AG08395 (cell line): ENCODE results near the gene ADORA2A.

Experiments used
- DNase-seq: peaks from one replicate; pipeline ENCODE4 v3.0.0; 2012; ENCODE audit warnings: mixed read lengths, low spot score

The ADORA2A gene

DNA sequence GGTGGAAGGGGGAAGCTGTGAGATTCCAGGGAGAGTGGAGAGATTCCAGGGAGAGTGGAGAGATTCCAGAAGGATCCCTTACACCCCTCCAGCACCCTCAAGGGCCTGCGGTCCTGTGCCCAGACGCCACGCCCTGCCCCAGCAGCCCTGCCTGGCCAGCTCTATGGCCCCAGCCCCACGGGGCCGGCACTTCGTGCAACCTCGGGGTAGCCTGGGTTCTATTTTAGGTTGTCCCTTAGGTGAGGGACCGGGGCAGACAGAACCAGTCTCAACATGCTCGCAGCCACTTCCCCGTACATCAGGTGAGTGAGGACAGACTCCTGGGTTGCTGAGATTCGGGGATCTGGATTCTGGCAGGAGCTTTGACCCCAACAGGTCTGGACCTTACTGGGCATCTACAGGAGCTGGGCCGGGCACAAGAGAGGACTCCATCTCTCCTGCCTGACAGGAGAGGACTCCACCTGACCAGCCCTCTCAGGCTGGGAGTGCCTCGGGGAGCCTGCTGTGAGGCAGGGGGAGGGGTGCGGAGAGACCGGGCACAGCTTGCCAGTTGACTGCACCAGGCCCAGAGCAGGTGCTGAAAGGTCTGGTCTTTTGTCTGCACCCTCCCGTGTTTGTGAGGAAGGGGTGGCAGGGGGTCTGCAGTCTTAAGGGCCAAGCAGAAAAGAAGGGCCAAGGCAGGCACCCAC is 8.5 kb upstream of the ADORA2A start:
- DNase-seq, result no peak

DNA sequence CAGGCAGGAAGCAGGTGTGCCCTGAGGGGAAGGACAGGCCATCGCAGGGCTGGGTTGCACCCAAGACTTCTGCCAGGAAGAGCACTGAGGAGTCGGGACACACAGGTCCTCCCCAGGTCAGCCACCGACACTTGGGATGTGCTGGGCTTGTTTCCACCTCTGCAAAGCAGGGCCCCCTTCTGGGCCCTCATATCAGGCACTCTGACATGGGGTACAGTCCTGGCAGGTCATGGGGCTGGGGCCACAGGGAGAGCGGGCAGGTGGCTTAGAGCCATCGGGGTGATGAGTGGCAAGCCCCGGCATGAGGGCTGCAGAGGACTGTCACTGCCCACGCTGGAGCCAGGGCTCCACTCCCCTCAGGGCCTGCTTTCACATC is 7.9 kb upstream of the ADORA2A start:
- DNase-seq, result no peak

DNA sequence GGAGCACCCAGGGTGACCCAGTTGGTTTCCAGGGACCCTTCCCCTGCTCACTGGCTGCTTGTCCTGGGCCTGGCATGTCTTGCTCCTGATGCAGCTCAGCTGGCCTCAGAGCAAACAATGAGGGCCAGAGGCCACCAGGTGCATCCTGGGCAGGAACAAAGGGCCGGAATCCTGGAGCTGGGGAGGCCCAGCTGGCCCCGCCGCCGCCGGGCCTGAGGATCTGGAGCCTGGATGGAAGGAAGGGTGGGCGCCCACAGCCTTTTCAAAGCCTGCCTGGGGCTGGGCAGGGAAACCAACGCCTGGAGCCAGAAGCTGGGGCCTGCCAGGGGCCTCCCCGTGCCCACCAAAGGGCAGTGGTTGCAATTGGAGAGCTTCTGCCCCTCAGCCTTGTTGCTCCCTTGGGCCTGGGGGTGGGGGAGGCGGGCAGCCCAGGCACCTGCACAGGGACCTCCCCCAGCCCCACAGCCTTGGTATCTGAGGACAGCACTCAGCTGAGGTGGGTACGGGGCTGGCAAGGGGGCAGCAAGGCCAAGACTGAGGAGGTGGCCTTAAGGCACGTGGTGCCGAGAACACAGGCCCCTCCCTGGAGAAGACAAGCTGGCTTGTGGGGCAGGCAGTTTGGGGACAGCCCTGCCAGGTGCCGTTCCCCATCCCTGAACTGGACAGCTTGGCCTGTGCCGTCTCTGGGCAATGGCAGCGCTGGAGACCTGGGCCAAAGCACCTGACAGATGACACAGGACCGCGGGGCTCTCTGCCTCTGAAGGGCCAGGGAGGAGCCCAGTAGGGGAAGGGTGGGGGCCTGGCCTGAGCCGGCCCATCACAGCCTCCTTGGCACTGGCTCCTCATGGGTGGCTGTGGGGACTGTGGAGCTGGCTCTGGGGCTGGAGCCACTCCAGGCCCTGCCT is 7.1 kb upstream of the ADORA2A start:
- no peak for DNase-seq

DNA sequence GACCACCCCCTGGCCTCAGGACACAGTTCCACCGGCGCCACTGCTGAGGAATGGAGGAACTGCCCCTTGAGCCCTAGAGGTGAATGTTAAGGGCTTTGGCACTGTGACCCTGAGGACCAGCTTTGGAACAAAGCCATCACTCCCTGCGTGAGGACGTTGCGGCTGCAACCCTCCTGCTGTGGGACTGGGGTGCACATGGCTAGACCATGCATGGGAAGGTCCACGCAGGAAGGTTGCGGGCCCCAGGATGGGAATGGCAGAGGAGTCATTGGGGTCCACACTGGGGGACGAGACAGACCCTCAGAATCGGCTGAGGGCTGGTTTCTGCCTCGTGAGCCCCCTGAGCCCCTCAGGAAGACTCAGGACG is 6.4 kb upstream of the ADORA2A start:
- DNase-seq, result no peak

DNA sequence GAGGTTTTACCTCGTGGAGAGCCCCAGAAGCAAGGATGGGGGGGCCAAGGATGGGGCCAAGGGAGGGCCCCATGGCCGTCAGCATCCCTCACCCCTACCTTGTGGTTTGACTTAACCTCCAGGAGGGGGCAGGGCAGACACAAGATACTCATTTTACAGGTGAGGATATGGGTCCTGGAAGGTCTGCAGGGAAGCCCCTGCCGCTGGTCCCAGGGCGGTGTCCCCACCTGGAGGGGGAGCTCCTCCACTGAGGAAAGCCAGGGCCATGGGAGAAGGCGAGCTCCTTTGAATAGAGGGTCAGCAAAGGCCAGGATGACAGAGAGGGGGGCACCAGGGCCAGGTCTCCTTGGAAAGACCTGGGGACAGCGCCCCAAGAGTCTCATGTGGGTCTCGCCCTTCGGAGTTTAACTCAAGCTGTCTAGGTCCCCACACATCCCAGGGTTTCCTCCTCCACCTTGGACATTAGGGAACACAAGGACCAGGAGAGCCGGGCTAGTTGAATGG is 5.9 kb upstream of the ADORA2A start:
- DNase-seq, result no peak

DNA sequence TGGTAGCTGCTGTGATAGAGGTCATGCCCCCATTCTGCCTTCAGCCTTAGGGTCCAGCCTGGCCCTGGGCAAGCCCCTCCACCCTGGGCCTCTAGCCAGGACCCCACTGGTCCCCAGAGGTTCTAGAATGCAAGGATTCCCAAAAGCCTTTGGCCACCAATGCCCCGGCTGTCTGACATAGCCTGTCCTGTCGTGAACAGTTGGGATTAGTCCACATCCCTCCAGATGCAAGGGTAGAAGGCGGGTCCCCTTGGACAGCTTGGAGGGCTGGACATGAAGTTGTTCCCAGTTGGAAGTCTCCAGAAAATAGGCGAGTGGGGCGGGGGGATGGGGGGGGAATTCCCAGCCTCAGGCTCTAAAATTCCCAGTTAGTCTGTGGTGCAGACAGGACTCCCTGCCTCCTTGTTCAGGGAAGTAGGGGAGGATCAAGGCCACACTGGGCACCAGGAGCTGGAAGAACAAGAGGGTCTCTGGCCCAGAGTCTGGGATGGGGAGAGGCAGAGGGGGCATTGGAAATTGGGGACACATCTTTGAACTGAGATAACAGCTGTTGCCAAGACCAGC is 5.2 kb upstream of the ADORA2A start:
- no peak for DNase-seq

DNA sequence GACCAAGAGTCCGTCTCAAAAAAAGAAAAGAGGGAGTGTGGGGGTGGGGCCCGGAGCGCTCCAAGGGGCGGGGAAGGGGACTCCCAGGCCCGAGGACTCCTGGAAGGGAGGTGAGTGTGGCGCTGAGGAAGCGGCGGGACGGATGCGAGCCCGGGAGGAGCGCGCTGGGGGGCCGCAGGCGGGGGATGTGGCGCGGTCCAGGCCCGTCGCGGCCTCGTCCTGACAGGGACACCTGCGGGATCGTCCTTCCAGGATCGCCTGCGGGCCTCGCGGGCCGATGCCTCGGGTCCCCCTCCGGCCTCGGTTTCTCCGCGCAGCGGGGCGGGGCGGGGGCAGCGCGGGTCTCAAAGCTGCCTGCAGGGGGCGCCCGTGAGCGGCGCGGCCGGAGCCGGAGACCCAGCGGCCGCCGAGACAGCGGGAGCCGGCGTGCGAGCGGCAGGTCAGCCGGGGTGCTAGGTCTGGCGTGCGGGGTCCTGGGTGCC is 3.8 kb upstream of the ADORA2A start:
- peak; percentile 82 for DNase-seq

DNA sequence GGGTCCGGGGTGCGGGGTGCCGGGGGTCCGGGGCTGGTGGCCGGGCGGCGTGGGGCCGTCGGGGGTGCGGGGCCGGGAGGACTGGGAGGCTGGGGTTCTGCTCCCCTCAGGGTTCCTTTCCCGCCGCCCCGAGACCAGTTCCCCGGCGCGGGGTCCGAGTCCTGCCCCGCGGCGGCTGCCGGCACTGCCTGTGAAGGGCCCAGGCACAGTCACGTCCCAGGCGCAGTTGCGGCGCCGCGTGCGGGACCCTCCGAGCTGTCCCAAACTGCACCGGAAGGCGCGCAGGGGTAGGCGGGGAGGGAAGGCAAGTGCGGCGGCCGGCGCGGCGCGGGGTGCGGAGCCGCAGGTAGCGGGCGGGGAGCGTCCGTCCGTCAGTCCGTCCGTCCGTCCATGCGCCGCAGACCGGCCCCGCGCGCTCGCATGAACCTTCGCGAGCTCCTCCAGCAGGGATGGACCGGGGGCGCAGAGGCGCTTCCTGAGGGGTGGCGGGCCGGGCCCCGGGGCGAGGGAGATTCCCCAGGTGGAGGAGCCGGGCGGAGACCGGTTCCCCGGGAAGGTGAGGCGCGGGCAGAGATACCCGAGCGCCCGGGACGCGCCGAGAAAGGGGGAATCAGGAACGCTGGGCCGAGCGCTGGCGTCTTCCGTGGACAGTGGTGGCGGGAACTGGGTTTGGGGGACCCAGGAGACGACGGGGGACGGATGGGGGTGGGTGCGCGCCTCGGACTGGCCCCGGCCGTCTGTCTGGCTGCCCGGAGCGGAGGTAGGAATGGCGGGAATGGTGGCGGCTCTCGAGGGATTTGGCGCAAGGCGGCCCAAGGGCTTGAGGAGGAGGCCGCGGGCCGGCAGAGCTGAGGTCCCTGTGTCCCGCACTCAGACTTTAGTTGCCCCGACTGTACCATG is 3.1 kb upstream of the ADORA2A start:
- no peak for DNase-seq

DNA sequence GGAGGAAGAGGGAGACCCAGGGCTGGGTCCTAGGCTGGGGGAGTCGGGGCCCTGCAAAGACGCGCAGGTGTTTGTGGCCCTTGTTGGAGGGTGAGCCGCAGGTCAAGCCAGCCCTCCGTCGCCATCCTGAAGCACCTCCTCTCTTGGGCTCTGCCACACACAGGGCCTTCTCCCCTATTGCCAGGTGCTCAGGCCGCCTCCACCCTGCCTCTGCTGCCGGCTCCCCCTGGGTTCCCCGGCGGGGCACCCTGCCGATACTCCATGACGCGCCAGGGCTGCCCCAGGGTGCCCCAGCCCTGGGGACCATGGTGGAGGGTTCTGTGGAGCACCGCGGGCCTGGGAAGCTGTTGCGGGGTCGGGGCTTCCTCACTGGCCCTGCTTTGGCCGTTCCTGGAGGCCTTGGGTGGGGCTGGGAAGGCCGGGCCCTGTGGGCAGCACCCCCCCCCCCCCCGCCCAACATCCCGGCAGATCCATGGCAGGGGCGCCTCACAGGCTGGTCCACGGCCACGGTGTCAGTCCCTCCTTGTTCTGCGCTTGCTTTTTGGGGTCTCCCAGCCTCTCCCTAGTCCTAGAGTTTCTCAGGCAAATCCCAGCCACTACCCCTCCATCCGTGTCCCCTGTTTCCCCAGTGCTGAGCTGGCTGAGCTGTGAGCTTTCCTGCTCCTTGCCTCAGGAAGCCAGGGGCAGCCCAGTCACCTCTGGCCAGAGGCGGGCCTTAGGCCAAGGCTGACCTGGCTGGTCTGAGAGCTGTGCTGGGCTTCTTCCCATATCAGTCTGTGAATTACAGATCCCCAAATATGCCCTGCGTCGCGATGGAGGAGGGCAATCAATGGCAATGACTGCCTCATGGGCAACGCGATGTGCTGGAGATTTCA is 2.3 kb upstream of the ADORA2A start:
- no peak for DNase-seq

DNA sequence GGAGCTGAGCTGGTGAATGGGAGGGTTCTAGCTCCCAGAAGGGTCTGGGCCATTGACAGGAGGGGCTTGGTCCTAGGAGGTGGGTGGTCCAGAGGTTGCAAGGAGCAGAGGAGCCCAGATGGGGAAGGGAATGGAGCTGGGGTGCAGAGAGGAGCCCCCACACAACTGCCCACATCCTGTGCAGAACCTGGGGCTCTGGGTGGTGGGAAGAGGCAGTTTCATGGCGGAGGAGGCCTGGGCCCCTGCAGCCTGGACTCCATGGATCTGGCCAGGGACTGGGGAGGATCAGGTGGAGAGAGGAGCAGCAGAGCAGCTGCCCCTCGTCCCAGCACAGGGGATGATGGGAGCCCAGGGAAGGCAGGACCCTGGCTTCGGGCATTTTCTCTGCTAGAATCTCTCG is 963 bp upstream of the ADORA2A start:
- no peak for DNase-seq

DNA sequence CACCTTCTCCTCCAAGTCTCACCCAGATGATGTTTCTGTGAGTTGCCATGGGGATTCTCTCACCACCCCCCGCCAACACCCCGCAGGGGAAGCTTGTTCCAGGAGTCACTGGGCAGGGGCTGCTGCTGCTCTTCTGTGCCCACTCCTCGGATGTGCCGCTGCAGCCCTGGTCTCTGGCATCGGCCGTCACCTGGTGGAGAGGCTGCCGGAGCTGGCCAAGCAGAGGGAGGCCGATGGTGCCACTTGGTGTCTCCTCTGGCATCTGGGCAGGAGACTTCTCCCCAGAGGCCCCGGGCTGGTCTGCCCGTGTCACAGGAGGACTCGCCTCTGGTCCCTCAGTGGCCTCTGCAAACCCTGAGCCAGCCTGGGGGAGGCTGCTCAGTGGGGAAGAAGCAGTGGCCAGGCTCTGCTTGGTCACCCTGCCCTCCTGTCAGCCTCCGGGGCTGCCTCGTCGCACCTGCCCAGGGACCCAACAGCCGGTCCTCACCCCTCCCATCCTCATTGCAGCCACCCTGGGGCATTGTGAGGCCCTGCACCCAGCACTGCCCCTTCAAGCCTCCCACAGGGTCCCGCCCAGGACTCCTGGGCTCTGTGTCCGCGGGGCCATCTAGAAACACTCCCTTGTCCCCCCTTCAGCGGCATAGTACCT is 424 bp upstream of the ADORA2A start:
- no peak for DNase-seq

DNA sequence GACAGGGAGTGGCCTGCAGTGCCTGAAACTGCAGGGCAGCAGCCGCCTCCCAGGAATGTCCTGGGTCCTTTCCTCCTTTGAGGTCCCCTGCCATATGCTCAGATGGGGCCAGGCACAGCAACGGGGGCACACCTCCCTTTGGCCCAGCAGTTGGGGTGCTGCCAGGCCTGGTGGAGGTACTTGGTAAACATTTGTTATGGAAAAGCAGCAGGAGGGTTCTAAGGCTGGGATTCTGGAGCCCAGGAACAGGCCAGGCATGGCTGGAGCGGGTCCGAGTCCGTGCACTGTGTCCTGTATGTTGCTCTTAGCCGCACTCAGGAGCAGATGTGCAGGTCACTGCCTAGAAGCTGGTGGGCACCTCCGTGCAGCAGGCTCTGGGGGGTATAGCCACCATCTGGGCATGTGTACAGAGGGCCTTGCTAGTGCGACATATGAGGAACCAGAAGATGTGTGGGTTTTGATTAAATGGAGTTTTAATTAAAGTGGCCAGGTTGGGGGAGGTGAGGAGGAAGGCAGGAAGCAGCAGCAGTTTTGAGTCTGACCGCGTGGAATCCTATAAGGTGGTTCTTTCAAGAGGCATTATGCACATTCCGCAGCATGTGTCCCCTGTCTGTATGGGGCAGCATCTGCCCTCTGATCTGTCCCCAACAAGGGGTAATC is 1.5 kb downstream of the ADORA2A start:
- DNase-seq, result no peak

DNA sequence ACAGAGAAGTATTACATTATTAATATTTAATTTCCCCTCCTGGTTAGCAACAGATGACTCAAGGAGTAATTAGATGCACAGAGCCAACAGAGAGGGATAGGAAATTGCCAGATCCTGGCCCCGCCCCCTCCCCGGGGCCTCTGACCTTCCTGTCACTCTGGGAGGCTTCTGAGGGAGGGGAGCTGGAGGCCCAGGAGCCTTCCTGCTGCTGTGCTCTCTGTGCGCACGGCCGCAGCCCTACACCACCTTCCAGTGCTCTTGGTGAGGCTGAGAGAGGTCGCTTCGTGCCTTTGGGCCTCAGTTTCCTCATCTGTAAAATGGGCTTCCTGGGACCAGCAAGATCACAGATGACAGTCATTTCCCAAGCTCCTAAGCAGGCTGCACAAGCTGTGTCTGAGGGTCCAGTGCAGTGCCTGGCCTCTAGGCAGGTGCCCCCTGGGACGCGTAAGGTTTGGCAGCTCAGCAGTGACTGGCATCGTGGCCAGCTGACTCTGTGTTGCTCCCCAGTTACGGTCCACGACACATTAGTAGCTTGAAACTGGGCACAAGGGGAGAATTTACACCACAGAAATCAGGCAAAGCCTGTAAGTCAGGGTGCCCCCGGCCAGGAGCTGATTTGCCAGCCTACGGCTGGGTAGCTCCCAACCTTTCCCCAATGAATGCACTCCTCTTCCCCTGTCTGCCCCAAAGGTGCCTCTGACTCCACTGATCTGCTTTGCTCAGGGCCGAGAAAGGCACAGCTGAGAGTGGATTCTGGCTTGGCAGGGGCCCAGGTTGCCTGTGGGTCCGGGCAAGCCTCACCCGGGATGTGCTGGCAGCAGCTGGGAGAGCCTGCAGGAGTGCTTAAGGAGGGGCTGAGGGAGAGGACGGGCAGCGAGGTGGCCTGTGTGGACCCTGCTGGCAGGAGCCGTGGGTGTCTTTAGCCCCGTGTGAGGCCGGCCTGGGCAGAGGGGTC is 2.3 kb downstream of the ADORA2A start:
- DNase-seq, result no peak

DNA sequence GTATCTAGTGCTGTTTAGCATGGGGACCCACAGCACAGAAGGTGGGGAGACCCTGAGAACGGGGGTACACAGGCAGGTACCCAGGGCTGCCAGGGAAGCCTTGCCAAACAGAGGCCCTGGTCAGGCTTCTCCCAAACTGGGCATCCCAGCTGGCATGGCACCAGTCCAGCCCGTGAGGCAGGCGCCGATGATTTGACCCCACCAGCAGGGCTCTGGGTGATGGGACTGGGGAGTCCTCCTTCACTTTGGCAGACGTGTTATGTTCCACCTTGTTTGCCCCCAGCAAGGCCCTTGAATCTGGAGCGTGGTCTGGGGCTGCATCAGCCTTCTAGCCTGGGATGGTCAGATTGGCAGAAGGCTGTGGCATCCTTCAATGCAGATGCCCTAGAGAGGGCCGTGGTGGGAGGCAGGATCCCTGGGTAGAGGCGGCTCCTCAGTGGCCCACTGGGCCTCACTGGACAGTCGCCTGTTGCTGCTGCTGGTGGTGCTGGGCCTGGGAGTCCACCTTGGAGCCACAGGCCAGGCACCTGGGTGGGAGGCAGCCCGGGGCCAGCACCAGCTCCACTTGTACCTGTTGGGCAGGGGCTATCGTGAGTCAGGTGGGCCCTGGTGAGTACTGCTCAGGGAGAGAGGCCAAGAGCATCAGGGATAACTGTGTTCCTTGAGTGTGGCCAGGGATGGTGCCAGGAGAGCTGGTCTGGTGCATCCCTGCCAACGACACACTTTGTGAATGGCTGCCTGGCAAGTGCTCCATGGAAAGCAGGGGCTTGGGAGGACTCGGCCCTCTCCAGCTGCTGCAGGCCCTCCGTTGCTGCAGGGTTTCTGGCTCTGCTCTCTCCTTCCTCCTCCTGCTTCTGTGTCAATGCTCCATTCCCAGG is 3.3 kb downstream of the ADORA2A start:
- no peak for DNase-seq

DNA sequence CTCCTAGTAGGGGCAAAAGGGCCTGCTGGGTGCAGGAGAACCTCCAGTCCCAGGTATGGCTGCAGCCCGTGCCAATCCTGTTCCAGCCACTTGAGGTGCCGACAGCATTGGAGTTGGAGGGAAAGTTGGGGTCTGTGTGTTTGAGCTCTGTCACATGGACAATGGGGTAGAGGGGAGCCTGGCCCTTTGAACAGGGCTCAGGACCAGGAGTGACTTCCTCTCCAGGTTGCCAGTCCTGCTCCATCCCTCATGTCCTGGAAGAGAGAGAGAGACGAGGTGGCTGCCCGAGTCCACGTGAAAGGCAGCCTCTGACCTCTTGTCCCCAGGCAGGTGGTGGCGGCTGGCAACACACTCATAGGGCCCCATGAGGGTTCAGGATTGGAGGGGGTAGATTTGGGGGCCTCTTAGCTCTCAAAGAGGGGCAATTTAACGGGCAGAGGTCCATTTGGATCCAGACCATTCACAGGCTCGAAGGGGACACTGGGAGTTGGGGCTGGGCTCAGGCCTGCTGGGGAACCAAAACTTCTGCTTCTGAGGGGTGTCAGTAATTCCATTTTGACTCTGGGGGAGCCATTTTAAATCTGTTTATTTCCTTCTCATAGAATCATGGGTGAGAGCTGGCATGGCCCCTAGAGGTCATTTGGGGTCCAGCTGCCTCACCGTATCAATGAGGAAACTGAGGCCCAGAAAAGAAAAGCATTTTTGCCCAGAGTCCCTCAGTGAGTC is 4.1 kb downstream of the ADORA2A start:
- DNase-seq, result no peak

DNA sequence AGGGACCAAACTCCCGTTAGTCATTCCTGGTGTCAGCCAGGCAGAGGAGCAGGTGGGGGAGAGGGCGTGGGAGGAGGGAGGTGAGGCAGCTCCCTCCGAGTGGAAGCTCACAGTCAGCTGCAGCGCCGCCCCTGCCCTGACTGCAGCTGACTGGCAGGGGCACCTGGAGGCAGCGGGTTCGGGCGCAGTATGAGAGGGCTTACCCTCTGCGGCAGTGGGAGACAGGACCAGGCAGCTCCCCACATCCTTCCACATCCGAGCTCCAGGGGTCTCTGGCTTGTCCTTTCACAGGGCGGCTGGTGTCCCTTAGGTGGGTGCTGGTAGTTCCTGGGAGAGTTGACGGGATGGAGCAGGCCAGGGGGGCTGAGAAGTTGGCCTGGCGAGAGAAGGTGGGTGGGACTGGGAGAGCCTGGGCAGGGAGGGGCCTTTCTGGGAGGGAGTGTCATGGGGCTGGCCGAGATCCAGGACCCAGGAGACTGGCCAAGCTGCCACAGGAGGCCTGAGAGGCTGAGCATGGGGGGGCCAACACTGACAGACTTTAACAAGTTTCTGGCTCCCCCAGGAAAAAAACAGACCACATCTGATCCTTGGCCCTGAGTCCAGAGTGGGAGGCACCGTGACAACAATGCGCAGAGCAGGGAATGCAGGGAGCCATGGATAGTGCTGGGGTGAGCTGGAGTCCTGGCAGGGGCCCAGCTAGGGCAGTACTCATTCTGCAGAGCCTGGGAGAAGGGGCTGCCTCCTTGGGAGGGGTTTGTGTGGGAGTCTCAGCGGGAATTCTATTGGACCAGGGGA is 4.9 kb downstream of the ADORA2A start:
- DNase-seq, result peak; percentile 69
